B cell (primary cell): Measurements from ENCODE around the gene RAD9B. TPM values are rescaled to one million over a fixed set of nuclear protein-coding genes. Genes with fewer than 3 reads are reported as not detected.

Source experiments
- ATAC-seq: fragments of 200-7000 bp; cut with Tn5 transposase; one replicate; pipeline ENCODE4 v1.10.0; 2021; ENCODE audit warnings: low read depth, mild to moderate bottlenecking, moderate number of reproducible peaks, moderate library complexity
- CTCF ChIA-PET: fragments of 350-600 bp; sonication (Branson Sonifier 250); formaldehyde crosslinking; loops from one replicate; lab custom pipeline; 2021; ENCODE audit warnings: antibody characterized with exemption, inconsistent platforms; lab: Charles Lee
- POLR2A ChIA-PET: fragments of 350-600 bp; sonication (Branson Sonifier 250); formaldehyde crosslinking; loops from one replicate; lab custom pipeline; 2021; ENCODE audit warnings: antibody characterized with exemption; lab: Charles Lee
- DNase-seq: peaks from one replicate; pipeline ENCODE4 v3.0.0; 2013
- H2AFZ ChIP-seq: 2 replicates; pipeline ENCODE4 v1.6.1; 2012; ENCODE audit warnings: mild to moderate bottlenecking, low read depth, low read length; ENCODE audit not compliant: insufficient read depth, poor library complexity, severe bottlenecking
- H3K27ac ChIP-seq, 2 donors: 1 replicate in 1 of 2; 2 replicates in 1 of 2; pipeline ENCODE4 v1.5.1; 2012 to 2013; ENCODE audit warnings: low read length in 2 of 2, mild to moderate bottlenecking in 2 of 2, moderate library complexity in 1 of 2
- H3K27me3 ChIP-seq, 4 experiments: fragments of 200-600 bp in 1 of 4; sonication (generic) in 1 of 4; replicated peaks in 1 of 4; 1 replicate in 2 of 4; 2 replicates in 2 of 4; pipeline versions ENCODE4 v1.6.1 to v1.7.0; 2013 to 2016; ENCODE audit warnings: low read length in 3 of 4, mild to moderate bottlenecking in 2 of 4, mixed read lengths in 1 of 4, moderate library complexity in 1 of 4; ENCODE audit not compliant: insufficient read depth in 4 of 4, control insufficient read depth in 3 of 4; ENCODE audit errors: control extremely low read depth in 1 of 4
- H3K36me3 ChIP-seq, 2 experiments: replicated peaks in 1 of 2; 1 replicate in 1 of 2; 2 replicates in 1 of 2; pipeline versions ENCODE4 v1.6.1 to v1.7.1; 2013; ENCODE audit warnings: low read length in 1 of 2; ENCODE audit not compliant: insufficient read depth in 2 of 2, control insufficient read depth in 1 of 2; ENCODE audit errors: control extremely low read depth in 1 of 2, extremely low read depth in 1 of 2
- H3K4me1 ChIP-seq, 2 donors: fragments of 200-600 bp in 1 of 2; sonication (generic) in 1 of 2; 1 replicate in 1 of 2; 2 replicates in 1 of 2; pipeline versions ENCODE4 v1.5.1 to v1.6.1; 2013 to 2017; ENCODE audit warnings: low read length in 2 of 2; ENCODE audit not compliant: control insufficient read depth in 2 of 2, insufficient read depth in 2 of 2
- H3K4me2 ChIP-seq: replicated peaks from 2 replicates; pipeline ENCODE3; 2012; ENCODE audit warnings: mild to moderate bottlenecking, low read depth, low read length; ENCODE audit not compliant: poor library complexity, severe bottlenecking
- H3K4me3 ChIP-seq, 5 experiments: fragments of 200-600 bp in 1 of 5; sonication (generic) in 1 of 5; 1 replicate in 3 of 5; 2 replicates in 2 of 5; pipeline versions ENCODE4 v1.5.1 to v1.7.0; 2011 to 2016; ENCODE audit warnings: low read length in 4 of 5, mild to moderate bottlenecking in 4 of 5, low read depth in 2 of 5, control low read depth in 1 of 5, moderate library complexity in 1 of 5; ENCODE audit not compliant: insufficient read depth in 1 of 5; ENCODE audit errors: control extremely low read depth in 1 of 5, extremely low read depth in 1 of 5
- H3K79me2 ChIP-seq: fragments of 200-600 bp; sonication (generic); one replicate; pipeline ENCODE4 v1.6.0; 2016; ENCODE audit warnings: low read length; ENCODE audit not compliant: control insufficient read depth, insufficient read depth
- H3K9ac ChIP-seq: fragments of 200-600 bp; sonication (generic); 2 replicates; pipeline ENCODE4 v1.6.1; 2017; ENCODE audit warnings: mild to moderate bottlenecking, low read length, moderate library complexity
- H3K9me3 ChIP-seq, 3 donors: one replicate each; pipeline versions ENCODE4 v1.6.1 to v1.7.1; 2013; ENCODE audit warnings: low read length in 2 of 3; ENCODE audit not compliant: control insufficient read depth in 2 of 3, insufficient read depth in 1 of 3; ENCODE audit errors: control extremely low read depth in 1 of 3
- H4K20me1 ChIP-seq: 2 replicates; pipeline ENCODE4 v1.6.0; 2012; ENCODE audit warnings: mild to moderate bottlenecking, low read length; ENCODE audit not compliant: insufficient read depth, control insufficient read depth, poor library complexity, severe bottlenecking
- H3K27ac Mint-ChIP-seq: one replicate; pipeline ENCODE4 v1.8.0; 2021; ENCODE audit warnings: mixed read lengths
- H3K27me3 Mint-ChIP-seq: one replicate; pipeline ENCODE4 v1.8.0; 2021; ENCODE audit warnings: mixed read lengths
- H3K4me1 Mint-ChIP-seq: one replicate; pipeline ENCODE4 v1.8.0; 2021; ENCODE audit warnings: mixed read lengths
- H3K4me3 Mint-ChIP-seq: one replicate; pipeline ENCODE4 v1.8.0; 2021; ENCODE audit warnings: mixed read lengths
- H3K9me3 Mint-ChIP-seq: one replicate; pipeline ENCODE4 v1.8.0; 2022; ENCODE audit warnings: mixed read lengths; ENCODE audit not compliant: insufficient read depth
- CTCF ChIP-seq: fragments of 200-600 bp; IDR thresholded peaks from one replicate; pipeline ENCODE4 v1.8.0; 2022; ENCODE audit warnings: antibody characterized with exemption, mild to moderate bottlenecking
- EZH2 ChIP-seq: IDR thresholded peaks from 2 replicates; pipeline ENCODE4 v1.6.1; 2012; ENCODE audit warnings: borderline replicate concordance, low read depth, mild to moderate bottlenecking, moderate library complexity, low read length; ENCODE audit not compliant: insufficient read depth, poor library complexity, severe bottlenecking
- WGBS: methylation state at CpG from one replicate; pipeline ENCODE4 v1.1.5; 2013; ENCODE audit warnings: missing lambda C conversion rate; ENCODE audit not compliant: insufficient coverage; 5-methylcytosine and 5-hydroxymethylcytosine counted together
- intact Hi-C: fragments of 100-400 bp; cut with micrococcal nuclease; formaldehyde crosslinking; loops from one replicate; pipeline ENCODE4 v1.10.0; 2022
- polyA plus RNA-seq: library from polyadenylated mRNA; depleted of rRNA; stranded (reverse); fragments of >200 nt; gene quantifications from 2 replicates; pipeline ENCODE4 v1.2.3, GENCODE V29; 2012
- total RNA-seq, 2 donors: library from RNA; stranded (reverse); fragments of 120-200 nt in 1 of 2; gene quantifications; 1 replicate in 1 of 2; 2 replicates in 1 of 2; pipeline versions ENCODE4 v1.2.3 to v1.2.4, GENCODE V29; 2013 to 2022

RAD9B gene
- total and polyA plus RNA-seq, 2 donors (not counting 1 experiment from before 2014, with no cell fraction given): 0.75 to 1.5 TPM

GRCh38 chr12:110549716-110550115 is 47.6 kb downstream of the RAD9B start:
- 100% methylated on average over 2 of the region's 2 CpGs for WGBS
- ChIA-PET CTCF (interaction anchor here (1.1 to 8.9 kb wide), 8 partner anchors 12 to 277 kb away, joined by 3 to 274 read pairs (median 4); partner anchors contain the start of genes ARPC3, FAM216A and GPN3), POLR2A (interaction anchor here (0.7 kb wide), 1 partner anchor 64 kb away, joined by 7 read pairs; the partner anchor contains the start of gene TCTN1)
- Histone ChIP-seq H3K27me3 (no peaks in the 10 kb centered on the region), H3K9me3 (no peaks in the 10 kb centered on the region), H3K27ac (peak overlapping the region in 1 of 2 donors; percentile 42), H4K20me1 (peaks cover 51% of the 10 kb centered on the region), H3K36me3 (peaks cover 10 to 49% of the 10 kb centered on the region in 2 experiments), H2AFZ (no peak overlapping the region), H3K9ac (no peak overlapping the region), H3K4me2 (no peak overlapping the region), H3K4me3 (no peak overlapping the region), H3K4me1 (peaks cover 3 to 5% of the 10 kb centered on the region in 2 donors), H3K79me2 (peaks cover 98% of the 10 kb centered on the region)
- Mint-ChIP-seq H3K27me3 (no peaks in the 10 kb centered on the region), H3K27ac (no peak overlapping the region), H3K9me3 (no peaks in the 10 kb centered on the region), H3K4me3 (no peak overlapping the region), H3K4me1 (peaks cover 26% of the 10 kb centered on the region)
- intact Hi-C loops: loop anchor here (5.0 kb wide), 2 partner anchors 33 to 97 kb away; partner anchors contain the start of genes ARPC3 and PPTC7
- DNase-seq (no peak), ATAC-seq (no peak)
- TF ChIP-seq CTCF (no peak), EZH2 (no peak)

GRCh38 chr12:110550981-110551380 is 48.9 kb downstream of the RAD9B start:
- no peak overlapping the region for H3K4me2 ChIP-seq
- no CpG with 5 or more reads among the region's 4 CpGs for WGBS
- H3K4me3 ChIP-seq: no peak overlapping the region
- no peaks in the 10 kb centered on the region for H3K9me3 ChIP-seq
- intact Hi-C loops: loop anchor here (5.0 kb wide), 1 partner anchor 99 kb away; the partner anchor contains the start of gene ARPC3
- Mint-ChIP-seq H3K4me1 (peaks cover 32% of the 10 kb centered on the region), H3K27ac (no peak overlapping the region), H3K27me3 (no peaks in the 10 kb centered on the region), H3K4me3 (no peak overlapping the region), H3K9me3 (no peaks in the 10 kb centered on the region)
- no peak overlapping the region for H3K27ac ChIP-seq
- ATAC-seq (no peak), DNase-seq (no peak)
- no peak overlapping the region for H3K9ac ChIP-seq
- H2AFZ ChIP-seq: no peak overlapping the region
- ChIA-PET POLR2A (interaction anchor here (2.9 kb wide), 1 partner anchor 50 kb away, joined by 9 read pairs; no protein-coding TSS in a partner anchor), CTCF (interaction anchor here (1.5 to 8.9 kb wide), 12 partner anchors 11 to 275 kb away, joined by 4 to 274 read pairs (median 8); partner anchors contain the start of genes ARPC3, FAM216A and GPN3)
- H3K27me3 ChIP-seq: no peaks in the 10 kb centered on the region
- TF ChIP-seq CTCF (no peak), EZH2 (no peak)
- peaks cover 7 to 9% of the 10 kb centered on the region in 2 donors for H3K4me1 ChIP-seq
- H3K36me3 ChIP-seq: peaks cover 10 to 40% of the 10 kb centered on the region in 2 experiments
- peaks cover 98% of the 10 kb centered on the region for H3K79me2 ChIP-seq
- peaks cover 60% of the 10 kb centered on the region for H4K20me1 ChIP-seq
